C4-2B (cell line): ENCODE data around the gene SH3BP5.

Experiments used
- CTCF ChIP-seq: fragments of 450-650 bp; conservative IDR thresholded peaks from 2 replicates; pipeline ENCODE4 v1.5.1; 2017; ENCODE audit warnings: mild to moderate bottlenecking
- ZFX ChIP-seq: fragments of 450-650 bp; IDR thresholded peaks from 2 replicates; pipeline ENCODE4 v1.6.1; 2017

GRCh38 chr3:15355086-15355485 lies 22.7 kb upstream of the SH3BP5 start:
- TF ChIP-seq CTCF (no peak), ZFX (no peak)
